Liver (tissue), 9 donors: ENCODE measurements around the gene SDHAF1. TPM values are rescaled to one million over a fixed set of nuclear protein-coding genes. Genes with fewer than 3 reads are reported as not detected.

Source experiments
- DNase-seq: peaks from one replicate; pipeline ENCODE4 v3.0.0-alpha.2; 2017; ENCODE audit warnings: low spot score
- H3K27ac ChIP-seq, 2 donors: one replicate each; pipeline ENCODE4 v1.7.0; 2013; ENCODE audit warnings: inconsistent platforms in 2 of 2, low read length in 2 of 2, control low read depth in 1 of 2, low read depth in 1 of 2, mild to moderate bottlenecking in 1 of 2
- H3K27me3 ChIP-seq, 4 donors: one replicate each; pipeline versions ENCODE4 v1.6.1 to v1.7.0; 2013; ENCODE audit warnings: low read length in 3 of 4, inconsistent platforms in 1 of 4, mild to moderate bottlenecking in 1 of 4, moderate library complexity in 1 of 4; ENCODE audit not compliant: control insufficient read depth in 4 of 4, insufficient read depth in 4 of 4
- H3K36me3 ChIP-seq, 4 donors: one replicate each; pipeline versions ENCODE4 v1.6.1 to v1.7.0; 2013; ENCODE audit warnings: low read length in 3 of 4, mild to moderate bottlenecking in 3 of 4, low read depth in 1 of 4, moderate library complexity in 1 of 4; ENCODE audit not compliant: control insufficient read depth in 4 of 4, insufficient read depth in 3 of 4
- H3K4me1 ChIP-seq, 4 donors: one replicate each; pipeline versions ENCODE4 v1.6.1 to v1.7.0; 2013; ENCODE audit warnings: low read length in 3 of 4, mild to moderate bottlenecking in 3 of 4, moderate library complexity in 1 of 4; ENCODE audit not compliant: control insufficient read depth in 4 of 4, insufficient read depth in 4 of 4
- H3K4me3 ChIP-seq, 3 donors: one replicate each; pipeline versions ENCODE4 v1.6.1 to v1.7.0; 2013; ENCODE audit warnings: low read length in 3 of 3, control low read depth in 1 of 3, low read depth in 1 of 3, mild to moderate bottlenecking in 1 of 3
- H3K9ac ChIP-seq, 2 donors: one replicate each; pipeline ENCODE4 v1.7.0; 2013; ENCODE audit warnings: low read length in 2 of 2, mild to moderate bottlenecking in 2 of 2, moderate library complexity in 2 of 2, control low read depth in 1 of 2, low read depth in 1 of 2
- H3K9me3 ChIP-seq, 4 donors: one replicate each; pipeline versions ENCODE4 v1.6.1 to v1.7.0; 2013; ENCODE audit warnings: low read length in 3 of 4; ENCODE audit not compliant: control insufficient read depth in 4 of 4
- ATF3 ChIP-seq: IDR thresholded peaks from 2 replicates; pipeline ENCODE4 v1.6.1; 2016; ENCODE audit warnings: antibody characterized with exemption
- CTCF ChIP-seq: fragments of 150-350 bp; IDR thresholded peaks from 2 replicates; pipeline ENCODE4 v1.5.1; 2017; ENCODE audit warnings: improper control_type of control experiment, low read depth, low read length; ENCODE audit not compliant: missing input control
- EGR1 ChIP-seq, 2 donors: IDR thresholded peaks; 2 replicates each; pipeline ENCODE4 v1.6.1; 2016 to 2018; ENCODE audit warnings: antibody characterized with exemption in 2 of 2, low read depth in 2 of 2
- FOXA1 ChIP-seq: IDR thresholded peaks from 2 replicates; pipeline ENCODE4 v1.6.1; 2016; ENCODE audit warnings: antibody characterized with exemption
- FOXA2 ChIP-seq: IDR thresholded peaks from 2 replicates; pipeline ENCODE4 v1.6.1; 2016; ENCODE audit warnings: antibody characterized with exemption
- GABPA ChIP-seq, 2 donors: IDR thresholded peaks in 1 of 2; conservative IDR thresholded peaks in 1 of 2; 2 replicates each; pipeline ENCODE4 v1.6.1; 2016; ENCODE audit warnings: antibody characterized with exemption in 2 of 2, mild to moderate bottlenecking in 1 of 2, moderate library complexity in 1 of 2
- HNF4A ChIP-seq, 2 donors: conservative IDR thresholded peaks; 2 replicates each; pipeline ENCODE4 v1.6.1; 2016; ENCODE audit warnings: antibody characterized with exemption in 2 of 2, mild to moderate bottlenecking in 2 of 2
- HNF4G ChIP-seq: IDR thresholded peaks from 2 replicates; pipeline ENCODE4 v1.6.1; 2016; ENCODE audit warnings: antibody characterized with exemption
- JUND ChIP-seq, 2 donors: IDR thresholded peaks; 2 replicates each; pipeline ENCODE4 v1.6.1; 2016; ENCODE audit warnings: antibody characterized with exemption in 2 of 2
- MAX ChIP-seq: IDR thresholded peaks from 2 replicates; pipeline ENCODE4 v1.6.1; 2016; ENCODE audit warnings: antibody characterized with exemption
- NR2F2 ChIP-seq: IDR thresholded peaks from 2 replicates; pipeline ENCODE4 v1.6.1; 2016; ENCODE audit warnings: antibody characterized with exemption
- RAD21 ChIP-seq, 2 donors: IDR thresholded peaks; 2 replicates each; pipeline ENCODE4 v1.6.1; 2016; ENCODE audit warnings: antibody characterized with exemption in 2 of 2, mild to moderate bottlenecking in 2 of 2
- REST ChIP-seq: IDR thresholded peaks from 2 replicates; pipeline ENCODE4 v1.6.1; 2016; ENCODE audit warnings: antibody characterized with exemption, mild to moderate bottlenecking
- RXRA ChIP-seq, 2 donors: IDR thresholded peaks; 2 replicates each; pipeline ENCODE4 v1.6.1; 2017 to 2018; ENCODE audit warnings: antibody characterized with exemption in 2 of 2, mild to moderate bottlenecking in 1 of 2
- SP1 ChIP-seq: IDR thresholded peaks from 2 replicates; pipeline ENCODE4 v1.6.1; 2018; ENCODE audit warnings: antibody characterized with exemption, mild to moderate bottlenecking
- TAF1 ChIP-seq: conservative IDR thresholded peaks from 2 replicates; pipeline ENCODE4 v1.6.1; 2016; ENCODE audit warnings: antibody characterized with exemption, mild to moderate bottlenecking
- YY1 ChIP-seq: IDR thresholded peaks from 2 replicates; pipeline ENCODE4 v1.6.1; 2016; ENCODE audit warnings: antibody characterized with exemption, mild to moderate bottlenecking
- ZBTB33 ChIP-seq: IDR thresholded peaks from 2 replicates; pipeline ENCODE4 v1.6.1; 2016; ENCODE audit warnings: antibody characterized with exemption
- WGBS: extraction: QIAGEN DNeasy Blood & Tissue Kit; methylation state at CpG from one replicate; pipeline ENCODE4 v1.1.7; 2013; 5-methylcytosine and 5-hydroxymethylcytosine counted together
- polyA plus RNA-seq, 2 donors: library from polyadenylated mRNA; stranded (reverse) in 1 of 2; unstranded in 1 of 2; fragments of 200-250 nt in 1 of 2; fragments of >200 nt in 1 of 2; fragmentation: Nextera tagmentation in 1 of 2; extraction: Ambion mirVana in 1 of 2; gene quantifications; one replicate each; pipeline versions ENCODE4 v1.2.1 to v1.2.3, GENCODE V29; 2013 to 2015
- total RNA-seq, 2 donors: library from RNA; depleted of rRNA; stranded (reverse); fragments of >200 nt; gene quantifications; one replicate each; pipeline ENCODE4 v1.2.3, GENCODE V29; 2014
- donor health status: healthy.
- donor health status: healthy.
- donor health status: healthy.
- donor health status: healthy.
- donor health status: healthy.

Gene SDHAF1
- total and polyA plus RNA-seq, 4 donors = 8.4 to 28.4 (median 18.9) TPM

GRCh38 chr19:35987571-35987896, 7.5 kb upstream of the SDHAF1 start:
- Histone ChIP-seq H3K9ac (no peak overlapping the region), H3K36me3 (no peaks in the 10 kb centered on the region), H3K27ac (no peak overlapping the region), H3K4me1 (peaks cover 0 to 4% (median 0%) of the 10 kb centered on the region in 4 donors), H3K27me3 (peaks cover 0 to 4% (median 0%) of the 10 kb centered on the region in 4 donors), H3K4me3 (no peak overlapping the region), H3K9me3 (no peaks in the 10 kb centered on the region)
- no peak for DNase-seq
- 32% methylated on average over 8 of the region's 8 CpGs for WGBS
- TF ChIP-seq HNF4G (no peak), HNF4A (conservative IDR thresholded peaks at IDR 0.05) (no peak), RAD21 (IDR thresholded peaks at IDR 0.05) (no peak), FOXA2 (no peak), JUND (IDR thresholded peaks at IDR 0.05) (no peak), CTCF (no peak), RXRA (IDR thresholded peaks at IDR 0.05) (no peak), SP1 (no peak)

- no peak overlapping the region for H3K27ac ChIP-seq
Observed at GRCh38 chr19:35988824-35989223, 6.2 kb upstream of the SDHAF1 start.

More at GRCh38 chr19:35988824-35989223, 6.2 kb upstream of the SDHAF1 start:
- Histone ChIP-seq H3K9ac (no peak overlapping the region), H3K27me3 (peaks cover 0 to 4% (median 0%) of the 10 kb centered on the region in 4 donors), H3K9me3 (no peaks in the 10 kb centered on the region), H3K36me3 (no peaks in the 10 kb centered on the region), H3K4me3 (no peak overlapping the region), H3K4me1 (peaks cover 0 to 4% (median 0%) of the 10 kb centered on the region in 4 donors)
- DNase-seq = no peak
- TF ChIP-seq HNF4A (conservative IDR thresholded peaks at IDR 0.05) (no peak), JUND (IDR thresholded peaks at IDR 0.05) (no peak), FOXA1 (no peak), RAD21 (IDR thresholded peaks at IDR 0.05) (no peak), HNF4G (no peak), REST (no peak), TAF1 (no peak), GABPA (IDR thresholded peaks at IDR 0.05 in 1 of 2, conservative IDR thresholded peaks at IDR 0.05 in 1 of 2) (no peak), CTCF (no peak), MAX (no peak), EGR1 (IDR thresholded peaks at IDR 0.05; ENCODE audit: low read depth in 2 of 2) (no peak), FOXA2 (no peak), NR2F2 (no peak), SP1 (no peak), RXRA (IDR thresholded peaks at IDR 0.05) (no peak), YY1 (no peak), ATF3 (no peak), ZBTB33 (no peak)
- WGBS = 87% methylated on average over 3 of the region's 3 CpGs
